Measurements from ENCODE around the gene CHRNA4. TPM values are rescaled to one million over a fixed set of nuclear protein-coding genes. Genes with fewer than 3 reads are reported as not detected.

Gene CHRNA4
- total and polyA plus RNA-seq, 8 donors = under 0.01 to 0.15 TPM; not detected in 6

DNA sequence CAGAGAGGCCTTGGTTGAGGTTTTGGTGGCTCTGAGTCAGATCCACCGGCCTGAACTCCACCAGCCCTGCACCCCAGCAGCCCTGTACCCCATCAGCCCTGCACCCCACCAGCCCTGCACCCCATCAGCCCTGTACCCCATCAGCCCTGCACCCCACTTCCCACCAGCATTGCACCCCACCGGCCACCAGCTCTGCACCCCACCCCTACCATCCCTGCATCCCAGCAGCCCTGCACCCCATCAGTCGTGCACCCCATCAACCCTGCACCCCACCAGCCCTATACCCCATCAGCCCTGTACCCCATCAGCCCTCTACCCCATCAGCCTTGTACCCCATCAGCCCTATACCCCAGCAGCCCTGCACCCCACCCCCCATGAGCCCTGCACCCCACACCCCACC is 14.3 kb upstream of the CHRNA4 start:
- Histone ChIP-seq H3K9me3 (no peaks in the 10 kb centered on the region), H3K27ac (no peak overlapping the region), H3K4me1 (no peaks in the 10 kb centered on the region), H3K36me3 (no peaks in the 10 kb centered on the region), H3K27me3 (peaks cover 18 to 98% (median 82%) of the 10 kb centered on the region in 3 donors), H3K4me3 (no peak overlapping the region)
- 56 to 88% (median 85%) methylated on average over 3 of the region's 3 CpGs for WGBS, 5 donors
- intact Hi-C loops (cut with DNase I; ENCODE audit: low total_unique reads) = no loop called here
- DNase-seq = no peak
- TF ChIP-seq EP300 (IDR thresholded peaks at IDR 0.05) = no peak
- TF ChIP-seq POLR2AphosphoS5 (IDR thresholded peaks at IDR 0.05) = no peak
- TF ChIP-seq, protein P1, sequence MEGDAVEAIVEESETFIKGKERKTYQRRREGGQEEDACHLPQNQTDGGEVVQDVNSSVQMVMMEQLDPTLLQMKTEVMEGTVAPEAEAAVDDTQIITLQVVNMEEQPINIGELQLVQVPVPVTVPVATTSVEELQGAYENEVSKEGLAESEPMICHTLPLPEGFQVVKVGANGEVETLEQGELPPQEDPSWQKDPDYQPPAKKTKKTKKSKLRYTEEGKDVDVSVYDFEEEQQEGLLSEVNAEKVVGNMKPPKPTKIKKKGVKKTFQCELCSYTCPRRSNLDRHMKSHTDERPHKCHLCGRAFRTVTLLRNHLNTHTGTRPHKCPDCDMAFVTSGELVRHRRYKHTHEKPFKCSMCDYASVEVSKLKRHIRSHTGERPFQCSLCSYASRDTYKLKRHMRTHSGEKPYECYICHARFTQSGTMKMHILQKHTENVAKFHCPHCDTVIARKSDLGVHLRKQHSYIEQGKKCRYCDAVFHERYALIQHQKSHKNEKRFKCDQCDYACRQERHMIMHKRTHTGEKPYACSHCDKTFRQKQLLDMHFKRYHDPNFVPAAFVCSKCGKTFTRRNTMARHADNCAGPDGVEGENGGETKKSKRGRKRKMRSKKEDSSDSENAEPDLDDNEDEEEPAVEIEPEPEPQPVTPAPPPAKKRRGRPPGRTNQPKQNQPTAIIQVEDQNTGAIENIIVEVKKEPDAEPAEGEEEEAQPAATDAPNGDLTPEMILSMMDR (IDR thresholded peaks at IDR 0.05) = no peak
- no peak for TF ChIP-seq POLR2A (IDR thresholded peaks at IDR 0.05)

DNA sequence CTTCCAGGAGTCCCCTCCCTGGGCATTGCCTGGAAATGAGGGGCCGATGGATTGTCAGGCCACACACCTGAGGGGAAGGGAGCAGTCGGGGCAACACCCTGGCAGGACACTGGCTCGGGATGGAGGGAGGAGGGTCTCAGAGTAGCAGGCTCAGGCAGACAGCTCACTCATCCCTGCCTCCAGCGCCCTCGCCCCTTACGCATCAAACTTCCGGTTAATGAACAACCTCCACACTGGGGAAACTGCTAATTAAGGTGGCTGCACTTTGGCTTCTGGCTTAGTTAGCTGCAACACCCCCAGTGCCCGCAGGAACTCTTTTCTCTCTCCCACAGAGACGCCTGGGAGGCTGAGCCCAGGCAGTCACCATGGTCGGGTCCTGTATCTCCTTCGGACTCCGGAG is 13.4 kb upstream of the CHRNA4 start:
- no peak overlapping the region for H3K4me3 ChIP-seq
- no peaks in the 10 kb centered on the region for H3K9me3 ChIP-seq
- peaks cover 18 to 98% (median 78%) of the 10 kb centered on the region in 3 donors for H3K27me3 ChIP-seq
- H3K4me1 ChIP-seq = no peaks in the 10 kb centered on the region
- intact Hi-C loops (cut with DNase I; ENCODE audit: low total_unique reads) = no loop called here
- TF ChIP-seq POLR2AphosphoS5 (IDR thresholded peaks at IDR 0.05) (no peak), POLR2A (IDR thresholded peaks at IDR 0.05) (no peak), EP300 (IDR thresholded peaks at IDR 0.05) (no peak)
- TF ChIP-seq, protein P1 (IDR thresholded peaks at IDR 0.05) = no peak
- DNase-seq = no peak
- no peaks in the 10 kb centered on the region for H3K36me3 ChIP-seq
- no peak overlapping the region for H3K27ac ChIP-seq
- WGBS, 5 donors = 40 to 66% (median 53%) methylated on average over 10 to 12 of the region's 12 CpGs

DNA sequence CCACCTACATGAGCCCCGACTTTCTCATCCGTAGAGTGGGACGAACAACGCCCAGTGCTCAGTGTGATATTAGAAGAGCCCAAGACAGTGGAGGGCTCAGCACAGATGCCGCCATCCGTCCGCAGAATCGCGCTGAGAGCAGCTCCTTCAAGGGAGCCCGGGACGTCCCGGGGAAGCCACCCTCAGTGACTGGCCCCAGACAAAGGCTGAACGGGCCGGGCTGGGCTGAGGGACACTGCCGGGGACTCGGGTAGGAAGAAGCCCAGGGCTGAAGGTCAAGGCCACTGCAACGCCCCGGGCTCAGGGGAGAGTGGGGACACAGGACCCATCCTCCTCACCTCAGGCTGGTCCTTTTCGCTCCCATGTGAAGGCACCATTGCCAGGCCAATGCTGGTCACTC is 12.8 kb upstream of the CHRNA4 start:
- Histone ChIP-seq H3K27ac (no peak overlapping the region), H3K36me3 (no peaks in the 10 kb centered on the region), H3K9me3 (no peaks in the 10 kb centered on the region), H3K27me3 (peaks cover 18 to 97% (median 73%) of the 10 kb centered on the region in 3 donors), H3K4me1 (no peaks in the 10 kb centered on the region), H3K4me3 (no peak overlapping the region)
- no peak for DNase-seq
- 58 to 91% (median 79%) methylated on average over 8 to 19 of the region's 19 CpGs for WGBS, 5 donors
- intact Hi-C loops (cut with DNase I; ENCODE audit: low total_unique reads) = no loop called here
- TF ChIP-seq POLR2AphosphoS5 (IDR thresholded peaks at IDR 0.05) = no peak
- TF ChIP-seq, protein P1 (IDR thresholded peaks at IDR 0.05) = no peak
- no peak for TF ChIP-seq EP300 (IDR thresholded peaks at IDR 0.05)
- TF ChIP-seq POLR2A (IDR thresholded peaks at IDR 0.05) = no peak

DNA sequence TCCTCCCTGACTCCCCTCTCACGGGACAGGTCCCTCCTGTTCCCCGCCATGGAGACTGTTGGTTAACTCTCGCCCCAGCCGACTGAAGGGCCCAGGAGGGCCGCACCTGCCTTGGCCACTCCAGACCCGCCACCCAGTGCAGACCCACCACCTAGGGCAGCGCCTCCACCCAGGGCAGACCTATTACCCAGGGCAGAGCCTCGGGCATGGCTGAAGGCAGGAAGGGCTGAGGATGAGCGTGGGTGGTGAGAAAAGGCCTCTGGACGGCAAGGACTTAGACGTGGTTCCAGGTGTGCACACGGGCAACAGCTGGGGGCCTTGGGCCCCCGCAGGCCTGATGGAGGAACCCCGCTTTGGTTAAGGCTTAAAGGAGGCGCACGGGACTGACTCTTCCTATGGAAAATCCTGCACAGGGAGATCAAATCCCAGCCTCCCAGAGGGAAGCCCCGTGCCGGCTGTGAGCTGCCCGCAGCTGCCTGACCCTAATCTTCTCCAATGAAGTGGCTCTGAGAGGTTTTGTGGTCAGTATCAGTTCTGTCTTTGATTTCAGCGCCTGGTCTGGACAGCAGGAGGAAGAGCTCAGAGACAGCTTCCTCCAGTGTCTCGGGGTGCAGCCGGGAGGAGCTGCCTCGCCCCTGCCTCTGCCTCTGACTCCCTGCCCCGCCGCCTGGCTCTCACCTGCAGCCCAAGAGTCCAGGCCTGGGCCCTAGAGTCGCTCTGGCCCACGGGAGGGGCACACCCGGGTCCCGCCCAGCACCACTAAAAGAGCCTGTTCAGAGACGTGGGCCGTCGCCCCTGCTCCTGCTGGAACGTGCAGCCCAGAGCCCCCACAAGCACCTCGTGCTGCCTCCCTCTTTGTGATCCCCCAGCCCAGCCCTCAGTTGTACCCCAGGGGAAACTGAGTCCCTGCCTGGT is 12.1 kb upstream of the CHRNA4 start:
- TF ChIP-seq POLR2AphosphoS5 (IDR thresholded peaks at IDR 0.05) = no peak
- TF ChIP-seq, protein P1 (IDR thresholded peaks at IDR 0.05) = no peak
- no peak for TF ChIP-seq POLR2A (IDR thresholded peaks at IDR 0.05)
- Histone ChIP-seq H3K4me1 (no peaks in the 10 kb centered on the region), H3K36me3 (no peaks in the 10 kb centered on the region), H3K27ac (no peak overlapping the region), H3K4me3 (no peak overlapping the region), H3K27me3 (peaks cover 18 to 96% (median 69%) of the 10 kb centered on the region in 3 donors), H3K9me3 (no peaks in the 10 kb centered on the region)
- WGBS, 5 donors = 61 to 67% (median 67%) methylated on average over 18 to 34 of the region's 34 CpGs
- no peak for DNase-seq
- intact Hi-C loops (cut with DNase I; ENCODE audit: low total_unique reads) = no loop called here
